Nephron progenitor cell (in vitro differentiated cells): Measurements from ENCODE around the gene BBS9.

ENCODE experiments used
- DNase-seq: peaks from one replicate; pipeline ENCODE4 v3.0.0; 2021
- H3K27ac Mint-ChIP-seq: 2 replicates; pipeline ENCODE4 v1.8.0; 2021; ENCODE audit warnings: mild to moderate bottlenecking, moderate library complexity, mixed read lengths
- H3K27me3 Mint-ChIP-seq: 2 replicates; pipeline ENCODE4 v1.8.0; 2021; ENCODE audit warnings: mild to moderate bottlenecking, low read depth, mixed read lengths; ENCODE audit not compliant: poor library complexity
- H3K36me3 Mint-ChIP-seq: 2 replicates; pipeline ENCODE4 v1.8.0; 2021; ENCODE audit warnings: low read depth, mixed read lengths
- H3K4me1 Mint-ChIP-seq: 2 replicates; pipeline ENCODE4 v1.8.0; 2021; ENCODE audit warnings: mixed read lengths
- H3K4me3 Mint-ChIP-seq: 2 replicates; pipeline ENCODE4 v1.8.0; 2021; ENCODE audit warnings: mild to moderate bottlenecking, moderate library complexity, mixed read lengths
- H3K9me3 Mint-ChIP-seq: 2 replicates; pipeline ENCODE4 v1.8.0; 2021; ENCODE audit warnings: mild to moderate bottlenecking, moderate library complexity, mixed read lengths
- TF ChIP-seq, protein P1 (sequence below): fragments of 200-600 bp; sonication (generic); IDR thresholded peaks from 2 replicates; pipeline ENCODE4 v1.5.0; 2021; ENCODE audit warnings: antibody characterized with exemption

Gene BBS9

DNA sequence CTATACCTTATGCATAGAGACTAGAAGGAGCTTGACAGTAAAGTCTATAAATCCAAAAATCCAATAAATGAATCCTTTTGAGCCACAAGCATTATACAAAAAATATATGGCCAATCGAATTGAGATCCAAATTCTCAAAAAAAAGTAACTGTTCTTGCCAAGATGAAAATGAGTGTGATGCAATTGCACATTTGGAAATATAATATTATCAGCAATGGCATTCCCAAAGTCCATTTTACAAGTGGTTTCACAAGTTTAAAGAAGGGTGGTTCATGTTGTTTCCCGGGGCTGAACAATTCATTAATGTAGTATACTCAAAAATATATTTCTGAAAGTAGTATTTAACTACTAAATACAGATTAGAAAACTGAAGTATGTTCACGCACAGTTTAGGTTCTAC lies 27.5 kb upstream of the BBS9 start:
- Mint-ChIP-seq H3K27me3 (no peaks in the 10 kb centered on the region), H3K4me3 (no peak overlapping the region), H3K4me1 (peaks cover 23% of the 10 kb centered on the region), H3K36me3 (peaks cover 64% of the 10 kb centered on the region), H3K9me3 (no peaks in the 10 kb centered on the region), H3K27ac (no peak overlapping the region)
- DNase-seq = no peak
- TF ChIP-seq, protein P1, sequence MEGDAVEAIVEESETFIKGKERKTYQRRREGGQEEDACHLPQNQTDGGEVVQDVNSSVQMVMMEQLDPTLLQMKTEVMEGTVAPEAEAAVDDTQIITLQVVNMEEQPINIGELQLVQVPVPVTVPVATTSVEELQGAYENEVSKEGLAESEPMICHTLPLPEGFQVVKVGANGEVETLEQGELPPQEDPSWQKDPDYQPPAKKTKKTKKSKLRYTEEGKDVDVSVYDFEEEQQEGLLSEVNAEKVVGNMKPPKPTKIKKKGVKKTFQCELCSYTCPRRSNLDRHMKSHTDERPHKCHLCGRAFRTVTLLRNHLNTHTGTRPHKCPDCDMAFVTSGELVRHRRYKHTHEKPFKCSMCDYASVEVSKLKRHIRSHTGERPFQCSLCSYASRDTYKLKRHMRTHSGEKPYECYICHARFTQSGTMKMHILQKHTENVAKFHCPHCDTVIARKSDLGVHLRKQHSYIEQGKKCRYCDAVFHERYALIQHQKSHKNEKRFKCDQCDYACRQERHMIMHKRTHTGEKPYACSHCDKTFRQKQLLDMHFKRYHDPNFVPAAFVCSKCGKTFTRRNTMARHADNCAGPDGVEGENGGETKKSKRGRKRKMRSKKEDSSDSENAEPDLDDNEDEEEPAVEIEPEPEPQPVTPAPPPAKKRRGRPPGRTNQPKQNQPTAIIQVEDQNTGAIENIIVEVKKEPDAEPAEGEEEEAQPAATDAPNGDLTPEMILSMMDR = no peak

DNA sequence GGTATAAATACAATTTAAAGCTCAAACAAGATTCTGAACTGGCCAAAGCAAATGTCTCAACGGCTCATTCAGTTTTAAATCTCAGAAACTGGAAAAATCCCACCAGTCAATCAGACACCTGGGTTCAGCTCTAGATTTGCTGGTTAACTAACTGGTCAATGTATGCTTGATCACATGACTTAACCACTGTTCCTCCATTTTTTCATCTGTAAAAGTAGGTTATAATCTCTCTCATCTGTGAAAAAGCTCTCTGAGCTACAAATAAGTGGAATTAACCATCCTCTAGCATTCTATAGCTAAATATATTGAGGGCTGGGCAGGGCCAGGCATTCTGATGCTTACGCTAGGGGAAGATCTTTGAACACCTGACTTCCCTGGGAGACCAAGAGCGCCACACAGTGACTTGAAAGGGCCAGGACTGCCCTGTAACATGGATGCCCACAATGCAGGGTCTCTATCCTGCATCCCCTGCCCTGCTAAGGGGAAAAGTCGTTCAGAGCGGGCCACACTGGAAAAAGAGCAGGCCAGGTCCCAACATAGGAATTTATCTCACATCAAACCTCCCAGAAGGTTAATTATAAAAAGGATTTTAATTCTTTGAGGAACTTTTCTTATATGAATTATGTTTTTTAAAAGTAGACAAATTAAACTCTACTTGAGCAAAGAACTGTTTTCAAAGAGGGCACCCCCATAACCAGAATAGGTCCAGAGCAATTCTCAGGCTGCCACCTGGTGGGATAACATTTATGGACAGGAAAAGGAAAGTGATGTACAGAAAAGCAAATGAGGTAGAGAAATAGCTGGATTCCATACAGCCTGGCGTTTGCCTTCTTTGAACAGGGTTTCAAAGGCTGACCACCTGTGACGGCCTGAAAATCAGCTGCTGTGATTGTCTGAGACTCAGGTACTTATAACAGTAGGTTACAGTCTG lies 22.0 kb upstream of the BBS9 start:
- DNase-seq = peak; percentile 44
- no peaks in the 10 kb centered on the region for H3K9me3 Mint-ChIP-seq
- H3K27me3 Mint-ChIP-seq = peaks cover 19% of the 10 kb centered on the region
- TF ChIP-seq, protein P1 = peak; percentile 36
- H3K4me1 Mint-ChIP-seq = peaks cover 48% of the 10 kb centered on the region
- H3K36me3 Mint-ChIP-seq = peaks cover 16% of the 10 kb centered on the region
- peak overlapping the region; percentile 59 for H3K27ac Mint-ChIP-seq
- H3K4me3 Mint-ChIP-seq = peak overlapping the region; percentile 97

DNA sequence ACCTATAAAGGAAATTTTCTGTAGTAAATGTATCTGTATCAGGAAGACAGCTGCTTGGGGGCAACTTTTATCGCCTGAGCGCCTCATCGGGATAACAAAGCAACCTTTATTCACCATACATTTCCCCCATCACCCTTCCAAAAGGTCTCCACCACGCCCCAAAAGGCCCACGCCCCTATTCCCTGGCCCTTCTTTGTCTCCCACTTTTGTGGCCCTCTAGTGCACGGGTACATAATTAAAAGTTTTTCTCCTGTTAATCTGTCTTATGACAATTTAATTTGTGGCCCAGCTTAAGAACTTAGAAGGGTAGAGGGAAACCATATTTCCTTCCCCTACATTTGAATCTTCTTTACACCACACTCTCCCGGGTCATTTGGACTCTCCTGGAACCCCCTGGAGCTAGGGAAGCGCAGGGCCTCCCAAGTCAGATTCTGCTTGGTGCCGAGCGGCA lies 20.8 kb upstream of the BBS9 start:
- Mint-ChIP-seq H3K27me3 (peaks cover 23% of the 10 kb centered on the region), H3K4me3 (peak overlapping the region; percentile 97), H3K4me1 (peaks cover 48% of the 10 kb centered on the region), H3K36me3 (peaks cover 4% of the 10 kb centered on the region), H3K27ac (peak overlapping the region; percentile 91), H3K9me3 (no peaks in the 10 kb centered on the region)
- TF ChIP-seq, protein P1 = no peak
- DNase-seq = no peak

DNA sequence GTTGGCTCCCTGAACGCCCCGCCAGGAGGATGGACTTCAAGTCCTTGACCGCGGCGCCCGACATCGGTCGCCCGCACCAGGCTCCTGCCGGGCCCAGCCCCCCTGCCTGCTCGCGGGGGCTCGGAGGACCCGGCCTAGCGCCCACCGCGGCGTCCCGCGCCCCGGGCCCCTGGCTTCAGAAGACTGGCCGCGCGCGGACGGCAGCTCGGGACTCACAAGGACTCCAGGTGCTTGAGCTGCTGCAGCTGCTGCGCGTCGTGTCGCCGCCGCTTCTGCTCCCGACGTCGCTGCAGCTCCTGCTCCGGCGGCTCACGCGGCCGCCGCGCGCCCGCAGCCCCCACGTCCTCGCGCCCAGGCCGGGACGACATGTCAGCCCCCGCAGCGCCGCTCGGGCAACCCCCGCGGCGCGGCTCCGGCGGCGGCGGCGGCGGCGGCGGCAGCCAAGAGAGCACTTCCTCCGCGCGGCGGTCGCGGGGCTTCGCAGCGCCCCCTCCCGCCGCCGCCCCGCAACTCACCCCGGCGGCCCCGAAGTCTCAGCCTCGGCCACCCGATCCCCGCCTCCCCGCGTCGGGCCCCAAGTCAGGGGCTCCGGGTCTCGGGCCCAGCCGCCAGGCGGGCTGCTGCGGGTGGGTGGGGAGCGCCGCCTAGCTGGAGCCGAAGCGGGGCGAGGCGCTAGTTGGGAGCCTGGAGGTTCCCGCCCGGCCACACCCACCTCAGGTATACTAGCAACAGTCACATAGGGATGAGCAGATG lies 20.2 kb upstream of the BBS9 start, which contains the start of gene RP9:
Gene RP9, minus strand, starts transcription at position 400 of the 753 bp plus-strand sequence. Its CDS starts 32 bp downstream, at position 368.
- TF ChIP-seq, protein P1 = peak; percentile 38

DNA sequence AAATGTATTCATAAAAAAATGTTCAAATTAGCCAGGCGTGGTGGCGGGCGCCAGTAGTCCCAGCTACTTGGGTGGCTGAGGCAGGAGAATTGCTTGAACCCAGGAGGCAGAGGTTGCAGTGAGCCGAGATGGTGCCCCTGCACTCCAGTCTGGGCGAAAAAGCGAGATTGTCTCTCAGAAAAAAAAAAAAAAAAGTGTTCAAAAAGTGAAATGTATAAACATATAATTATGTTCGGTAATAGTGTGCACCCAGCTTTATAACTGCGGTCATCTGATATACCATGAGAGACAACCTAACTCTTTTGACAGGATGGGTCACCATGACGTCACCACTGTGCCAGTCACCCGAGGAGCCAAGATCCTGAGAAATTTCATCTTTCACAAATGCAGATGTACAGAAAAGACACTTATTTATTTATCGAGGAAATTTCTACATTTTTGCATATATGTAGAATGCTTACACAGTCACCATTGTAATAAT lies 19.6 kb upstream of the BBS9 start:
- DNase-seq = no peak
- Mint-ChIP-seq H3K27me3 (peaks cover 27% of the 10 kb centered on the region), H3K36me3 (no peaks in the 10 kb centered on the region), H3K4me1 (peaks cover 46% of the 10 kb centered on the region), H3K27ac (no peak overlapping the region), H3K9me3 (no peaks in the 10 kb centered on the region), H3K4me3 (peak overlapping the region; percentile 81)
- TF ChIP-seq, protein P1 = no peak

More for the DNA sequence above, 20.2 kb upstream of the BBS9 start, which contains the start of gene RP9:
- Mint-ChIP-seq H3K4me3 (peak within 1 kb of the TSS; percentile 97), H3K36me3 (no peaks in the 10 kb centered on the region), H3K27me3 (peaks cover 23% of the 10 kb centered on the region), H3K4me1 (peaks cover 48% of the 10 kb centered on the region), H3K27ac (peak within 1 kb of the TSS; percentile 91), H3K9me3 (no peaks in the 10 kb centered on the region)
- peak; percentile 86 for DNase-seq
